Neural progenitor cell (in vitro differentiated cells): Measurements from ENCODE around the gene IRF7.

Experiments
- EZH2 ChIP-seq: fragments of 200-600 bp; sonication (generic); IDR thresholded peaks from 2 replicates; pipeline ENCODE4 v1.6.1; 2017; ENCODE audit warnings: antibody characterized with exemption, mild to moderate bottlenecking, moderate library complexity
- TF ChIP-seq, protein P1 (sequence below): fragments of 200-600 bp; sonication (generic); IDR thresholded peaks from 2 replicates; pipeline ENCODE4 v1.5.1; 2017; ENCODE audit warnings: antibody characterized with exemption, mild to moderate bottlenecking

DNA sequence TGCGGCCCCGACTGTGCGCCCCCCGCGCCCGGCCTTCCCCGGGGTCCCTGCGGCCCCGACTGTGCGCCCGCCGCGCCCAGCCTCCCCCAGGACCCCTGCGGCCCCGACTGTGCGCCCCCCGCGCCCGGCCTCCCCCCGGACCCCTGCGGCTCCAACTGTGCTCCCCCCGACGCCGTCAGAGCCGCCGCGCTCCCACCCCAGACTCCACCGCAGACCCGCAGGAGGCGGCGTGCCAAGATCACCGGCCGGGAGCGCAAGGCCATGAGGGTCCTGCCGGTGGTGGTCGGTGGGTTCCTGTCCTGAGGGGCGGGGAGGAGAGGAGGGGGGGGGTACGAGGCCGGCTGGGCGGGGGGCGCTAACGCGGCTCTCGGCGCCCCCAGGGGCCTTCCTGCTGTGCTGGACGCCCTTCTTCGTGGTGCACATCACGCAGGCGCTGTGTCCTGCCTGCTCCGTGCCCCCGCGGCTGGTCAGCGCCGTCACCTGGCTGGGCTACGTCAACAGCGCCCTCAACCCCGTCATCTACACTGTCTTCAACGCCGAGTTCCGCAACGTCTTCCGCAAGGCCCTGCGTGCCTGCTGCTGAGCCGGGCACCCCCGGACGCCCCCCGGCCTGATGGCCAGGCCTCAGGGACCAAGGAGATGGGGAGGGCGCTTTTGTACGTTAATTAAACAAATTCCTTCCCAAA lies 24.4 kb upstream of the IRF7 start:
- TF ChIP-seq EZH2, result no peak
- TF ChIP-seq, protein P1, sequence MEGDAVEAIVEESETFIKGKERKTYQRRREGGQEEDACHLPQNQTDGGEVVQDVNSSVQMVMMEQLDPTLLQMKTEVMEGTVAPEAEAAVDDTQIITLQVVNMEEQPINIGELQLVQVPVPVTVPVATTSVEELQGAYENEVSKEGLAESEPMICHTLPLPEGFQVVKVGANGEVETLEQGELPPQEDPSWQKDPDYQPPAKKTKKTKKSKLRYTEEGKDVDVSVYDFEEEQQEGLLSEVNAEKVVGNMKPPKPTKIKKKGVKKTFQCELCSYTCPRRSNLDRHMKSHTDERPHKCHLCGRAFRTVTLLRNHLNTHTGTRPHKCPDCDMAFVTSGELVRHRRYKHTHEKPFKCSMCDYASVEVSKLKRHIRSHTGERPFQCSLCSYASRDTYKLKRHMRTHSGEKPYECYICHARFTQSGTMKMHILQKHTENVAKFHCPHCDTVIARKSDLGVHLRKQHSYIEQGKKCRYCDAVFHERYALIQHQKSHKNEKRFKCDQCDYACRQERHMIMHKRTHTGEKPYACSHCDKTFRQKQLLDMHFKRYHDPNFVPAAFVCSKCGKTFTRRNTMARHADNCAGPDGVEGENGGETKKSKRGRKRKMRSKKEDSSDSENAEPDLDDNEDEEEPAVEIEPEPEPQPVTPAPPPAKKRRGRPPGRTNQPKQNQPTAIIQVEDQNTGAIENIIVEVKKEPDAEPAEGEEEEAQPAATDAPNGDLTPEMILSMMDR, result no peak
